Fibroblast of pulmonary artery (primary cell): Measurements from ENCODE around the gene ACOXL.

Experiments
- DNase-seq: peaks from one replicate; pipeline ENCODE4 v3.0.0-alpha.2; 2010; ENCODE audit warnings: low read depth
- H3K4me3 ChIP-seq: replicated peaks from 2 replicates; pipeline ENCODE4 v1.5.1; 2011; ENCODE audit warnings: low read depth, mild to moderate bottlenecking, control low read depth, low read length, moderate library complexity
- CTCF ChIP-seq: IDR thresholded peaks from 2 replicates; pipeline ENCODE4 v1.5.1; 2011; ENCODE audit warnings: mild to moderate bottlenecking, control low read depth, low read length, inconsistent platforms; ENCODE audit errors: missing control alignments

The ACOXL gene

DNA sequence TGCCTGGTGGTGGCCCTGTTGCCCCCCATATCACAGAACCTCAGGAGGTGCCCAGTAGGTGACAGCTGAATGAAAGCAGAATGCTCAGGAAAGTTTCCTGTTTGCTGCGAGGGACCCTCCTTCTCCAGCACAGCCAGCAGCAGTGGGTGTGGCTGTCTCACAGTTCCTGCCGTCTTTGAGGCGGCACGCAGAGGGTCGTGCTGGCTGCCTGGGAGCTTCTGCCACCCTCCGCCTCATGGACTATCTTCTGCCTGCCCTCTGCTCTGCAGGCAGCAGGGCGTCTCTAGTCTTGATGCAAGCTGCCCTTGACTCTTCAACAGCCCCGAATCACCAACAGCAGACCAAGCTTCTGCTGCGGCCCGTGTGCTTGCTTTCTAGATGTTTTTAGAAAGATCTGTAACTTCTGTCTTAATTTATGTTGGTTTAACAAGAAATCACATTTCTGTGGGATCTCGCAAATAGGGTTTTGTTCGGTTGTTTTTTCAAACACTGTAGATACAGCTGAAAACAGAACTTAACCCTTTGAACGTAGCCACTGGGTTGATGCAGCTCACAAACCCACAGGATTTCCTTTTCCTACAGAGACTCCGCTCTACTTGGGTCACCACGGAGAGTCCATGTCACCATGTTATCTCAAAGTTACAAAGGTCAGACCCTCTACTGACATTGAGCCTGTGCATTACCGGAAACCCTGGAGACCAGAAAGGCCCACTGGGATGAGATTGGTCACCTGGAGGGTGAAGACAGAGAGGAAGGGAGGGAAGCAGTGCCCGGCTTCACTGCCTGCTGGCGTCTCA, 144.9 kb downstream of the ACOXL start:
- TF ChIP-seq CTCF, result no peak
- no peak overlapping the region for H3K4me3 ChIP-seq
- no peak for DNase-seq

- no peak for DNase-seq
- no peak for TF ChIP-seq CTCF
- no peak overlapping the region for H3K4me3 ChIP-seq
These were observed 145.8 kb downstream of the ACOXL start for GRCh38 chr2:110878150-110878549.

- H3K4me3 ChIP-seq, result no peak overlapping the region
- no peak for DNase-seq
- no peak for TF ChIP-seq CTCF
These were observed 149.5 kb downstream of the ACOXL start for GRCh38 chr2:110881908-110882307.

DNA sequence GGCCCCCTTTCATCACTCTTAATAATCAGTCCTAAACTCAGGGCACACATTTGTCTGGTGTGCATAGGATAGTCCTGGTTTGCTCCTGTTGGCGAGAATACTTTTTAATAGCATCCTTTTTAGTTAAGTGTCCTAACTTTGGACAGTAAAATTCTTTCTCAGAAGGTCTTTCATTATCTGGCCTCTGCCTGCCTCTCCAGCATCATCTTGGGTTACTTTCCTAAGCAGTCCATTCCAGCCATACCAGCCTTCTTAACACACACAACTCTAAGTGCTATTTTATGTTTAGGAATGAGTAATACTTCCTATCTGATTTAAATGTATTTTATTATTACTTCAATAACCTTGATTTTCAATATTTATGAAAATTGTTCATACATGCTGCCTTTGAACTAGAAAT, 151.0 kb downstream of the ACOXL start:
- no peak for TF ChIP-seq CTCF
- peak; percentile 3 for DNase-seq
- H3K4me3 ChIP-seq, result no peak overlapping the region

DNA sequence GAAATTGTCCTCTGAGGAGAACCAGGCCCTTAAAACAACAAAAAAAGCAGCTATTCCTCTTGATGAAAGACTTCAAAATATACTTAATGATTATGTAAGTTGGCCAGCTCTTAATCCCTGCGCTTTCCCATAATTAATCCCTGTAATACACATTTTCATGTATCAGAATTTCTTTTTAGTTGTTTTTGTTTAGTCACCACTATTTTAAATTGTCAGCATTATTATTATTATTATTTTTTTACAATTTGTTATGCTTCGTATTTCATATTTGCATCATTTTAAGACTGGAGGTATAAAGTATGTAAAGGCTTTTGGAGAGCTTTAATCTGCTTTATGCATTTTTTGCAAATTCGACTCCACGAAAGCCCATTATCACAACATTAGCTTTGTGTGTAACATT, 152.9 kb downstream of the ACOXL start:
- H3K4me3 ChIP-seq, result no peak overlapping the region
- TF ChIP-seq CTCF, result no peak
- DNase-seq, result no peak

- no peak for TF ChIP-seq CTCF
- DNase-seq, result no peak
- no peak overlapping the region for H3K4me3 ChIP-seq
These were observed 154.6 kb downstream of the ACOXL start for GRCh38 chr2:110886826-110887573.
